OCI-LY7 (cell line): ENCODE results near the gene TMC1. TPM values are rescaled to one million over a fixed set of nuclear protein-coding genes. Genes with fewer than 3 reads are reported as not detected.

Source experiments
- BruUV-seq: library from RNA; stranded (reverse); fragments of 400-500 nt; replicated peaks from 2 replicates; lab custom pipeline; 2021; lab: Mats Ljungman, UMichigan
- CTCF ChIA-PET: fragments of 300-600 bp; sonication (Branson Sonifier 250); formaldehyde crosslinking; loops from one replicate; lab custom pipeline; 2022; ENCODE audit warnings: antibody characterized with exemption; ENCODE audit not compliant: unreplicated experiment; lab: Charles Lee
- POLR2A ChIA-PET: fragments of 300-600 bp; sonication (Branson Sonifier 250); formaldehyde crosslinking; loops from one replicate; lab custom pipeline; 2022; ENCODE audit warnings: antibody characterized with exemption; lab: Charles Lee
- DNase-seq: peaks from one replicate; pipeline ENCODE4 v3.0.0-alpha.2; 2015; ENCODE audit warnings: low spot score
- H2AFZ ChIP-seq: fragments of 200-600 bp; sonication (generic), shearing (Covaris generic); 2 replicates; pipeline ENCODE4 v1.6.1; 2014; ENCODE audit warnings: mild to moderate bottlenecking, antibody characterized with exemption, low read length, moderate library complexity
- H3K27ac ChIP-seq: fragments of 200-600 bp; sonication (generic); 2 replicates; pipeline ENCODE4 v1.5.1; 2014; ENCODE audit warnings: mixed run types, low read depth, mild to moderate bottlenecking, moderate library complexity, low read length, inconsistent platforms; ENCODE audit not compliant: poor library complexity, severe bottlenecking
- H3K36me3 ChIP-seq: fragments of 200-600 bp; sonication (generic); 2 replicates; pipeline ENCODE4 v1.6.1; 2014; ENCODE audit warnings: mild to moderate bottlenecking, antibody characterized with exemption, low read length, moderate library complexity, mixed read lengths; ENCODE audit not compliant: insufficient read depth
- H3K4me1 ChIP-seq: fragments of 200-600 bp; sonication (generic); 2 replicates; pipeline ENCODE4 v1.5.1; 2014; ENCODE audit warnings: mild to moderate bottlenecking, low read length; ENCODE audit not compliant: insufficient read depth, poor library complexity, severe bottlenecking
- H3K4me2 ChIP-seq: fragments of 200-600 bp; sonication (generic); 2 replicates; pipeline ENCODE4 v1.6.1; 2014; ENCODE audit warnings: mild to moderate bottlenecking, low read length
- H3K4me3 ChIP-seq: fragments of 200-600 bp; sonication (generic); 2 replicates; pipeline ENCODE4 v1.5.1; 2014; ENCODE audit warnings: mild to moderate bottlenecking, low read depth, low read length; ENCODE audit not compliant: poor library complexity, severe bottlenecking
- H3K79me2 ChIP-seq: fragments of 200-600 bp; sonication (generic); 2 replicates; pipeline ENCODE4 v1.6.1; 2016; ENCODE audit warnings: low read depth, mild to moderate bottlenecking, low read length, moderate library complexity, mixed read lengths; ENCODE audit not compliant: insufficient read depth
- H3K9me2 ChIP-seq: fragments of 200-600 bp; sonication (generic); 2 replicates; pipeline ENCODE4 v1.6.1; 2016; ENCODE audit warnings: mild to moderate bottlenecking, low read length, mixed read lengths; ENCODE audit not compliant: insufficient read depth
- H3K9me3 ChIP-seq: fragments of 200-600 bp; sonication (generic); 2 replicates; pipeline ENCODE4 v1.6.1; 2014; ENCODE audit warnings: mild to moderate bottlenecking, mixed run types, low read length, mixed read lengths
- H4K20me1 ChIP-seq: fragments of 200-600 bp; sonication (generic); 2 replicates; pipeline ENCODE4 v1.6.1; 2014; ENCODE audit warnings: mild to moderate bottlenecking, antibody characterized with exemption, low read length, moderate library complexity, mixed read lengths; ENCODE audit not compliant: insufficient read depth
- CTCF ChIP-seq: fragments of 200-600 bp; sonication (generic); conservative IDR thresholded peaks from 2 replicates; pipeline ENCODE4 v1.5.1; 2014; ENCODE audit warnings: mild to moderate bottlenecking, antibody characterized with exemption, low read length, moderate library complexity, mixed read lengths
- EZH2phosphoT487 ChIP-seq: fragments of 200-600 bp; sonication (generic); IDR thresholded peaks from 2 replicates; pipeline ENCODE4 v1.6.1; 2018; ENCODE audit warnings: low read depth, borderline replicate concordance, mild to moderate bottlenecking, mixed run types, antibody characterized with exemption, low read length, moderate library complexity, mixed read lengths
- intact Hi-C: fragments of 100-400 bp; cut with micrococcal nuclease; formaldehyde crosslinking; loops from one replicate; pipeline ENCODE4 v1.10.0; 2022; ENCODE audit not compliant: unreplicated experiment
- total RNA-seq, 2 experiments: library from RNA; depleted of rRNA in 1 of 2; stranded (reverse); fragments of >200 nt in 1 of 2; shearing (Covaris generic) in 1 of 2; gene quantifications; 2 replicates each; pipeline ENCODE4 v1.2.3, GENCODE V29; 2014 to 2022

Gene TMC1
- total RNA-seq, 2 experiments from 2014 or later: not detected

GRCh38 chr9:72589667-72590521, 68.5 kb downstream of the TMC1 start:
- intact Hi-C loops: no loop called here

GRCh38 chr9:72590824-72591223, 69.4 kb downstream of the TMC1 start:
- TF ChIP-seq CTCF: no peak
- TF ChIP-seq EZH2phosphoT487: no peak
- H3K36me3 ChIP-seq: no peaks in the 10 kb centered on the region
- H3K4me1 ChIP-seq: no peaks in the 10 kb centered on the region
- no peak overlapping the region for H3K4me3 ChIP-seq
- intact Hi-C loops: no loop called here
- H3K9me2 ChIP-seq: no peaks in the 10 kb centered on the region
- ChIA-PET CTCF (interaction anchor here (0.6 kb wide), 1 partner anchor 310 kb away, joined by 3 read pairs; no protein-coding TSS in a partner anchor), POLR2A (no interaction called here)
- H3K4me2 ChIP-seq: no peak overlapping the region
- H2AFZ ChIP-seq: no peak overlapping the region
- H3K9me3 ChIP-seq: no peaks in the 10 kb centered on the region
- no peak overlapping the region for H3K27ac ChIP-seq
- no peaks in the 10 kb centered on the region for H4K20me1 ChIP-seq
- no TSS peak for BruUV-seq
- H3K79me2 ChIP-seq: no peaks in the 10 kb centered on the region
- DNase-seq: no peak

More at GRCh38 chr9:72589667-72590521, 68.5 kb downstream of the TMC1 start:
- Histone ChIP-seq H3K9me2 (no peaks in the 10 kb centered on the region), H4K20me1 (no peaks in the 10 kb centered on the region), H3K4me1 (no peaks in the 10 kb centered on the region), H3K79me2 (no peaks in the 10 kb centered on the region), H3K36me3 (no peaks in the 10 kb centered on the region), H3K9me3 (no peaks in the 10 kb centered on the region), H2AFZ (no peak overlapping the region), H3K4me2 (no peak overlapping the region), H3K4me3 (no peak overlapping the region), H3K27ac (no peak overlapping the region)
- BruUV-seq: no TSS peak
- DNase-seq: no peak
- TF ChIP-seq EZH2phosphoT487 (no peak), CTCF (no peak)
- ChIA-PET POLR2A (interaction anchor here (0.6 to 0.7 kb wide), 2 partner anchors 170 to 397 kb away, joined by 3 read pairs; no protein-coding TSS in a partner anchor), CTCF (interaction anchor here (0.6 to 1.1 kb wide), 2 partner anchors 308 to 309 kb away, joined by 3 read pairs; no protein-coding TSS in a partner anchor)
